HG03378 (cell line): ENCODE measurements around the gene BCAS3.
"Not testable (repeated sequence)": the region's sequence is repeated elsewhere in the genome, so short reads cannot be mapped to it uniquely, and the experiment has no call there.

Source experiments
- ATAC-seq: cut with Tn5 transposase; IDR thresholded peaks from one replicate; pipeline ENCODE4 v1.9.1; 2021; ENCODE audit warnings: mild to moderate bottlenecking, moderate library complexity; ENCODE audit not compliant: unreplicated experiment

Gene BCAS3

DNA sequence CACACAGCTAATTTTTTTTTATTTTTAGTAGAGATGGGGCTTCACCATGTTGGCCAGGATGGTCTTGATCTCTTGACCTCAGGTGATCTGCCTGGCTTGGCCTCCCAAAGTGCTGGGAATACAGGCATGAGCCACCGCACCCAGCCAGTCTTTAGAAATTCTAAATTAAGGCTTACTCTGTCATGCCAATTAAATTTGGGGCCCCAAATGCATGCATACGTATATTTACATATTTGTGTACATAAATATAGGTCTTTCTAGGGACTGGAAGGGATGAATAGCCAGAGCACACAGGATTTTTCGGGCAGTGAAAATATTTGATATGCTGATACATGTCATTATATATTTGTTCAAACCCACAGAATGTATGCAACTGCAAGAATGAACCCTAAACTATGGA, 105.1 kb downstream of the BCAS3 start:
- no peak for ATAC-seq

- ATAC-seq: no peak
Observed at GRCh38 chr17:60790205-60790604, 112.6 kb downstream of the BCAS3 start.

- ATAC-seq: no peak
Observed at GRCh38 chr17:60792250-60792898, 114.7 kb downstream of the BCAS3 start.

- no peak for ATAC-seq
Observed at GRCh38 chr17:60798576-60798975, 120.9 kb downstream of the BCAS3 start.

- no peak for ATAC-seq
Observed at GRCh38 chr17:60802377-60802776, 124.7 kb downstream of the BCAS3 start.

DNA sequence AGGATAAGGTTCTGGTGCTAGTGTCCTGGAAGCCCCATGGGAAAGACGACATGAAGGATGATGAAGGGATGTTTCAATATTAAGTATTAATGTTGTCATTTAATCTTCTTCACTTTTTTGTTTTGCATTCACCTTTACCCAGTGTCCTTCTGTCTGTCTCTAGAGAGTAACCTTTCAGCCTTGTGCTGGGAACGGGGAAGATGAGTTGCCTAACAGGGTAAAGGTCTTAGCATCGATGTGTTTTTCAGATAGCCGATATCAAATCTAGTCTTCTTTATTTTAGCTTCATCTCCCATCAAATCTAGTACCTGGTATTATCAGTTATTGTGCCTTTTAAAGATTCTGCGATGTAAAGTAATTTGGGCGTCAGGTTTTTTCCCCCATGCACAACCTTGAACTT, 125.4 kb downstream of the BCAS3 start:
- no peak for ATAC-seq

- no peak for ATAC-seq
Observed at GRCh38 chr17:60804831-60805230, 127.2 kb downstream of the BCAS3 start.

GRCh38 chr17:60809421-60809820, 131.8 kb downstream of the BCAS3 start:
- ATAC-seq: no peak

GRCh38 chr17:60814941-60815340, 137.3 kb downstream of the BCAS3 start:
- ATAC-seq: not testable (repeated sequence)

- ATAC-seq: no peak
Observed at GRCh38 chr17:60817192-60817591, 139.5 kb downstream of the BCAS3 start.

GRCh38 chr17:60819447-60820130, 141.9 kb downstream of the BCAS3 start:
- no peak for ATAC-seq

DNA sequence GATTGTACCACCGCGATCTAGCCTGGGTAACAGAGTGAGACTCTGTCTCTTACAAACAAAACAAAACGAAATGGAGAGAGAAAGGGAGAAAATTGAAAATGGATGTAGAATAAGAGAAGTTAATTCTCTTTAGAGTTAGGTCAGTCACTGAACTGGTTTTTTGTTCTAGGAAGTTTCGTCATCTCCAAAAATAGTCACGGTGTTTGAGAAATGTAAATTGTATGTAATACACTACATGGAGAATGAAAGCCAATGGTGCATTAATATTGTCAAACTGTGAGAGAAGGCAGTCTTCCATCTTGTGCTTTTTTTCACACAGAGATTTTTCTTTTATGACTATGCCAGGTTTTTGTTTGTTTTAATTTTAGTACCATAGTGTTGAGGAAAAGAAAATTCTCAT, 145.9 kb downstream of the BCAS3 start:
- ATAC-seq: no peak

DNA sequence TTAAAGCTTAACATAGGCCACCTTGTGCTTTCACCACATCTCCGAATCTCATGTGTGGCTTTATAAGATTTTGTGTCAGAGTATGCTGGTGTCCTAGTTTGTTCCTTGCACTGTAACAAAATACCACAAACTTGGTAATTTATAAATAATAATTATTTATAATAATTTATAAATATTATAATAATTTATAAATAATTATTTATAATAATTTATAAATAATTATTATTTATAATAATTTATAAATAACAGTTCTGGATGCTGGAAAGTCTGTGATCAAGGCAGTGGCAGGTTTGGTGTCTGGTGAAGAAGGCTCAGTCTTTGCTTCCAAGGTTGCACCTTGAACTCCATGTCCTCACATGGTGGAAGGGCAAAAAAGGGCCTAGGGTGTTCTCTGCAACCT, 147.7 kb downstream of the BCAS3 start:
- ATAC-seq: no peak

- no peak for ATAC-seq
Observed at GRCh38 chr17:60827943-60828342, 150.3 kb downstream of the BCAS3 start.

DNA sequence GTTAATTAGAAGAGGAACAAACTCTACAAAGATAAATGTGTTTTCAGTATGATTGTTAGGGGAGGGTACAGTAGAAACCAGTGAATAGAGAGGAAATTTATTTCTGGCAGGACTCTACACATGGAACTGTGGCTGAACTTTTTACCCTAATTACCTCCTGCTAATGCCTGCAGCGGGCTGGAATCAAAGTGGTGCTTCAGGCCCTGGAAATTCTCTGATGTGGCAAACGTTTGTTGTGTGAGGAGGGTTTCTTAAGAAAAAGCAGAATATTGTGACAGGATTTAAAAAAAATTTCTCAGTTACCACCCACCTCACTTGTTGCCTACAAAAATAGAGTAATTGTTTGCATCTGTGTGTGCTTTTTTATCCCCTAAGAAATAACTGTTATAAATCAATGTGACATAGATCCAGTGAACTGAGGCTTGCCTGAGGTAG, 154.5 kb downstream of the BCAS3 start:
- no peak for ATAC-seq

GRCh38 chr17:60832631-60833030, 155.0 kb downstream of the BCAS3 start:
- no peak for ATAC-seq

GRCh38 chr17:60840456-60840855, 162.8 kb downstream of the BCAS3 start:
- ATAC-seq: no peak

DNA sequence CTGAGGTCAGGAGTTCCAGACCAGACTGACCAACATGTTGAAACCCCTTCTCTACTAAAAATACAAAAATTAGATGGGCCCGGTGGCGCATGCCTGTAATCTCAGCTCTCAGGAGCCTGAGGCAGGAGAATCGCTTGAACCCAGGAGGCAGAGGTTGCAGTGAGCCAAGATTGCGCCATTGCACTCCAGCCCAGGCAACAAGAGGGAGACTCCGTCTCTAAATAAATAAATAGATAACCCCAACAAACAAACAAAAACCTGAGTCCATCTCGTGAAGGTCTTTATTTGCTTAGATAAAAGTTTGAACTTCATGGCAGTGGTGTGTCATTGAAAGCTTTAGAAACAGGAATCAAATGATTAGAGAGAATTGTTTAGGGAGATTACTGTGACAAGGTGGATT, 167.4 kb downstream of the BCAS3 start:
- no peak for ATAC-seq

DNA sequence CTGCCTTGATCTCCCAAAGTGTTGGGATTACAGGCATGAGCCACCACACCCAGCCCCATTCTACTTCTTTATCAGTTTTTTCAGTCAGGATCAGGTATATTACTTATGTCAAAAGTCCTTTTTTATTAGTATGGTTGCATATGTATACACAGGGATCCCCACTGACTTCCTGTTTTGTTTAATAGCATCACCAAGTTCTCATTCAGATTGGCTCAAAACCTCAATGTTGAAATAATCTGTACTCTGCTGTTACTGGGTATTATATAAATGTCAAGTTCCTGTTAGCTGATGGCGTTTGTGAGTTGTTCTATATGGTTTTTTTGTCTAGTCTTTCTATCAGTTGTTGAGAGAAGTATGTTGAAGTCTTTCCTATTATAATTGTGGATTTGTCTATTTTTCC, 168.5 kb downstream of the BCAS3 start:
- no peak for ATAC-seq

- no peak for ATAC-seq
Observed at GRCh38 chr17:60851181-60851580, 173.5 kb downstream of the BCAS3 start.

- ATAC-seq: no peak
Observed at GRCh38 chr17:60857556-60858080, 180.0 kb downstream of the BCAS3 start.

DNA sequence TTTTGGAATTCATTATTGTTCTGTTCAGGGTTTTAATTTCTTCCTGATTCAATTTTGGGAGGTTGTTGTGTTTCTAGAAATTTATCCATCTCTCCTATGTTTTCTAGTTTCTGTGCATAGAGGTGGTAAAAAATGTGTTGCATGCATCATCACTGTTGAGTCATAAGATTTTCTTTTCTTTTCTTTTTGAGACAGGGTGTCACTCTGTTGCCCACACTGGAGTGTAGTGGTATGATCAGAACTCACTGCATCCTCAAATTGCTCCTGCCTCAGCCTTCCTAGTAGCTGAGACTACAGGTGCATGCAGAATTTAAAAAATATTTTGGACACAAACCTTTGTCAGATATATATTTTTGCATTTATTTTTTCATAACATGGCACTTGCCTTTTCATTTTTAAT, 184.8 kb downstream of the BCAS3 start:
- no peak for ATAC-seq
